D341Med (cell line): Measurements from ENCODE around the gene MT4.

Experiments
- DNase-seq: peaks from one replicate; pipeline ENCODE4 v3.0.0; 2012; ENCODE audit warnings: low spot score

MT4 gene

DNA sequence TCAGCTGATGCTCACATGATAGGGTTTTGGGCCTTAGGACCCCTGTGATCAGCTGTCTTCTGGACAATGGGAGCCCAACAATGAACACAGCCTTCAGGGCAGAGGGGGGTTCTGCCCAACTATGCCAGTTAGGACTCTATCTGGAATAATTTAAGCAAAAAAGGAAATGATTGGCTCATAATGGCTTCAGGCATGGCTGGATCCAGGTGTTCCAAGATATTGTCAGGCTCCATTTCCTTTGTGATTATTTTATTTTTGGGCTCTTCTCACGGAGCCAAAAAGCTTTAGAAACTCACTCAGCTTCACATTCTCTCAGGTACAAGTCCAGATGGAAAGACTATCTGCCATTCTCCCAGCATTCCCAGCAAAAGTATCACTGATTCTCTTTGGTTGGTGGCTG lies 40.6 kb downstream of the MT4 start:
- no peak for DNase-seq

DNA sequence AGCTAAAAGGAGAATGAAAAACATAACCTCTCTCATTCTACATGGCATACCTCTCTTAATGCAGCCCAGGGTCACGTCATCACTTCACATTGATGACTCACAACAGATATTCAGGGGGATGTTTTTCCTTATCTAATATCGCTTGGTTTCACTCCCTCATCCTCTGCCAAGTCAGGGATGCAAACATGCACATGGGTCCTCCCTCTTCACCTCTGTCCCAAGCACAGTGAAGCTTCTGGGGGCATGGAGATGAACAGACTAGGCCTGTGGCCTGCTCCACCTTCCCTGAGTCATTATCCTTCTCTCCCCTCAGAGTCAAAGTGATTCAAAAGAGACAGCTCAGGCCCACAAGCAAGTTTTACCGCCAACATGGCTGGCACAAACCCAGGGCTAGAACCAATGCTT lies 41.2 kb downstream of the MT4 start:
- no peak for DNase-seq

DNA sequence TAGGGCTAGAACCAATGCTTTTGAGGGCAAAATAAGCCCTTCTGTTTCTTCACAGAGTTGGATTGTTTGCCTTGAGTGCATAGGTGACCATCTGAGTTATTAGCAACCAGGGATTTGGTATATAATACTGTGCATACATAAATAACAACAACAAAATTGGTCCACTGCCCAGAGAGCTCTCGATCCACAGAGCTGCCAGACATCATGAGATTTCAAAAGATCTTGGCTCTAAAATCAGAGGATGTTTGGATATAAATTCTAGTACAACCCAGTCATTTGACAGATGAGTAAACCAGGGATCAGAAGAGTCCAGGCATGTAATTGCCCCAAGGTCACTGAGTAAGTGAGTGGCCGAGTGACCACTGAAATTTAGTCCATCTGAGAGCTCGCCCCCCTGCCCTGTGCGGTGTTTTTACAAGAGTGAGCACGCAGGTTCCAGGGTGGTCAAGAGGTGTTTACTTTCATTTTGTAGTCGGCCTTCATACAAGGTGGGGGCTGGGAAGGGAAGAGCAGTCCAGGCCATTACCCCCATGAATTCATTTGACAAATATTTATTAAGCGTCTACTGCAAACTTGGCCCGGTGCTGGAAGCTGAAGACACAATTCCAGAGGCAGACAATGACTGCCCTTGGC lies 41.7 kb downstream of the MT4 start:
- no peak for DNase-seq

DNA sequence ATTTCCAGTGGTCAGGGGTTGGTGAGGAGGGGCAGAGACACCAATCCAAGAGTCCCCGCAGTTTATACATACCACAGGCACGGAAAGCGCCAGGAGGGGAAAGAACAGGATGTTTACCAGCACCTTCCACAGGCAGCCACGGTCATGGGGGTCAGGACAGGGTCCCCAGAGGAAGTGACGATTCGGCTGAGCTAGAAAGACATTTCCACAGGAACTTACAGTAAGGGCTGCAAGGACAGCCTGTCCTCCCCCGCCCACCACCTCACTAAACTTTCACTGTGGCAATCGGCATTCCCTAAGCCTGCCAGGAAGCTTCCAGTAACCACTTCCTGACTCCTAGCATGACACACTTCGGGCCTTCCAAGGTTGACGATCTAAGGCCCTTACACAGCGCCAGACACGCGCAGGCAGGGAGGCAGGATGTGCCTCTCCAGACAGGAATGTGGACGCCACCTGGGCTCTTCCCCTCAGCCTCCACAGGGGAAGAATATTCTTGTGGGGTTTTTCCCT lies 42.3 kb downstream of the MT4 start:
- no peak for DNase-seq

DNA sequence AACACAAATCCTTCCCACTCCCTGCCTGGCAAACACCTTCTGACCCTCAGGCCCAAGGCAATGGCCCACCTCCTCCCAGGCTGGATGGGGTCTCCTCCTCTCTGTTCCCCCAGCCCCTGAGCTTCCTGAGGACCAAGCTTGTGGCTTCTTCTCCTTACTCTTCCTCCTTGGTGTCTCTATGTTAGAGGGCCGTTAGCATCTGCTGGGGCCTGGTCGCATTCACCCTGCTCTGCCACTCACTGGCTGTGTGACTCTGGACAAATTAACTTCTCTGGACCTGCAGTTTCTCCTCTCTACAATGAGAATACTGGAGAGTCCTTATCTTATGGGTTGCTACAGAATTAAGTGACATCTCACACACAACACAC lies 42.8 kb downstream of the MT4 start:
- no peak for DNase-seq

DNA sequence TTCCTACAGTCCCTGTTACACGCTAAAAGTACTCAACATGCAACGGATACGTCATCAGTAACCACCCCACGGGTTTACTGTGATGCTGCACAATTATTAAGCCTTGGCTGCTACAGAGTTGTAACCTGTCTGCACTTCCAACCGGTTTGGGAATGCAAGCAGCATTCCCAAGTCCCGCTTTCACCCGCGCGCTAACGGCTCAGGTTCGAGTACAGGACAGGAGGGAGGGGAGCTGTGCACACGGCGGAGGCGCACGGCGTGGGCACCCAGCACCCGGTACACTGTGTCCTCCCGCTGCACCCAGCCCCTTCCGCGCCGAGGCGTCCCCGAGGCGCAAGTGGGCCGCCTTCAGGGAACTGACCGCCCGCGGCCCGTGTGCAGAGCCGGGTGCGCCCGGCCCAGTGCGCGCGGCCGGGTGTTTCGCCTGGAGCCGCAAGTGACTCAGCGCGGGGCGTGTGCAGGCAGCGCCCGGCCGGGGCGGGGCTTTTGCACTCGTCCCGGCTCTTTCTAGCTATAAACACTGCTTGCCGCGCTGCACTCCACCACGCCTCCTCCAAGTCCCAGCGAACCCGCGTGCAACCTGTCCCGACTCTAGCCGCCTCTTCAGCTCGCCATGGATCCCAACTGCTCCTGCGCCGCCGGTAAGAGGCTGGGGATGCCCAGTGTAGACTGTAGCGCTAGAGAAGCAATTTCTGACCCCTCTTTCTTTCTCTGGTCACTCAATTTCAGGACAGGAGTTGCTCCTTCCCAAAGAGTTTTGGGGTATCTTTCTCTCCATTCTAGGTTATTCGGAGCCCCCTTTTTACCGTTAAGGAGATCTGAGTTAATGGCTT lies 43.4 kb downstream of the MT4 start, which contains the start of gene MT2A:
Gene MT2A, plus strand, starts transcription at position 542 of the 833 bp plus-strand sequence. Its CDS starts 72 bp downstream, at position 614.
- DNase-seq = peak; percentile 93

DNA sequence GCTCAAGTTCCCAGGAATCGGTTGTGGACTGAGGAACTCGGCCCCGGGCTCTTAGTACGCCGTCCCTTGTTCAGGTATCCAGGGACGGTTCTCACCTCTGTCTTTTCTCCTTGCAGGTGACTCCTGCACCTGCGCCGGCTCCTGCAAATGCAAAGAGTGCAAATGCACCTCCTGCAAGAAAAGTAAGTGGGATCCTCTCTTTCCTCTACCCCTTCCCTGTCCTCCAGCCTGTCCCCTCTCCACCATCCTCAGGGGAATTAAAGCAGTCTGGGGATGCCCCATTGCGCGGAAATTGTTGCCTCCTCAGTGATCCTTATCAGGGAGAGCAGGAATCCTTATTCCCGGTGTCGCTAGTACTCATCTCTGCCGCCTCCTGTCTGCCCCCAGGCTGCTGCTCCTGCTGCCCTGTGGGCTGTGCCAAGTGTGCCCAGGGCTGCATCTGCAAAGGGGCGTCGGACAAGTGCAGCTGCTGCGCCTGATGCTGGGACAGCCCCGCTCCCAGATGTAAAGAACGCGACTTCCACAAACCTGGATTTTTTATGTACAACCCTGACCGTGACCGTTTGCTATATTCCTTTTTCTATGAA lies 44.1 kb downstream of the MT4 start:
- no peak for DNase-seq

DNA sequence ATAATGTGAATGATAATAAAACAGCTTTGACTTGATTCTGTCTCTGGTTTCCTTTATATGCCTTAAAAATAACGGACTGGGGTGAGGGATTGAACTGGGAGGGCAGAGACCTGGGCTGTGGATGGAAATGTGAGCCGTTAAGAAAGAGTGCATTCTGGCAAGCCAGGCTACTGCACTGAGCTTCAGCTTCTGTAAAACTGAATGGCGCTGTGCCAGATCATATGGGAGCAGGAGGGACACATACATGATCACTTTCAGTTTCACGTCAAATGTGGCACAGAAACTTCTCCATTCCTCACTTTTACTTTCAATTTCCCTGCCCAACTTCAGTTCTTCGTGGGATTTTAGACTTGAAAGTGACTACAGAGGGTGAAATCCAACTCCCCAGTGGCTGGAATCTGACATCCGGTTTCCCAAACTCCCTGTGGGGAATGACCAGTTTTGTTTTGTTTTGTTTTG lies 44.6 kb downstream of the MT4 start:
- DNase-seq = no peak

DNA sequence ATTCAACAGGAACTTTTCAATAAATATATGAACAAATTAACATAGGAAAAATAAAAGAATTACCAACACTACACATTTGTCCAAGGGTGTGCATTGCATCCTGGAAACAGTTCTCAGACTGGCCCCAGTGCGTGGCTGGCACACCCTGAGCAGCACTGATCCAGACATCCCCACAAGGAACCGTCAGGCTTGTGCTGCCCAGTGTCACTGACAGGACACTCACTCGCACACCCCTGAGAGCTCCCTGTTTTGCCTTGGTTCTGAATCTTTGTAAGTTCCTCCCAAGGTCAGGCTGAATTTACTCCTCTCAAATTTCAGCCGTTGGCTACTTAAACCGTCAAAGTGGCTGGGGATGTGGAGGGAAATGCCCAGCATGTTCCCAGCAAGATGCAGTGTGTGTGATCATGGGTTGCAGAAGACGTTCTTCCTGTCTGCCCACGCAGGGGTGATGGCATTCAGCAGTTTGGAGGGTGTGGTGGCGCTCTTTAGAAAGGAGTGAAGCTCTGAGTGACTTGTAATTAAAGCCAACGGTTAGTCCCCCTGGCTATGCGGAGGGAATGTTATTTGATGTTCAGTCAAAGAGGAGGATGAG lies 45.2 kb downstream of the MT4 start:
- no peak for DNase-seq

DNA sequence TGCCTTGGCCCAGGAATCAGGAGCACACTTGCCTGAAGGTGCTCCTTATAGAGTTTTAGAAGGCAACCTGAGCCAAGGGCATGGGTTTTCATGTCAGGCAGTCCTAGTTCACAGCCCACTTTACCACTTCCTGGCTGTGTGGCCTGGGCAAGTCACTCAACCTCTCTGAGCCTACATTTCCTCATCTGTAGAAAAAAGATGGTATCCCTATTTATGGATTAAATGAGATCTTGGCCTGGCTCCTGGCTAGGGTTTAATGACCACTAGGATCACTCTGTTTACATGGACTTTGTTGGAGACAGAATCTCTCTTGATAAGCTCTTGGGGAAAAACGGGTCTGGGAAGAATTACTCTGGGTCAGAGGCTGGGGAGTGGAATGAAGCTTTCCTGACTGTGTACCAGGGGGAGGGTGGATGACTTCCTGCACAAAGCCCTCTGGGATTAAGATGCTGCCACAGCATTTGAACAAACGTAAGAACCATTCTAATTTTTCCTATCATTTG lies 45.8 kb downstream of the MT4 start:
- DNase-seq = no peak

DNA sequence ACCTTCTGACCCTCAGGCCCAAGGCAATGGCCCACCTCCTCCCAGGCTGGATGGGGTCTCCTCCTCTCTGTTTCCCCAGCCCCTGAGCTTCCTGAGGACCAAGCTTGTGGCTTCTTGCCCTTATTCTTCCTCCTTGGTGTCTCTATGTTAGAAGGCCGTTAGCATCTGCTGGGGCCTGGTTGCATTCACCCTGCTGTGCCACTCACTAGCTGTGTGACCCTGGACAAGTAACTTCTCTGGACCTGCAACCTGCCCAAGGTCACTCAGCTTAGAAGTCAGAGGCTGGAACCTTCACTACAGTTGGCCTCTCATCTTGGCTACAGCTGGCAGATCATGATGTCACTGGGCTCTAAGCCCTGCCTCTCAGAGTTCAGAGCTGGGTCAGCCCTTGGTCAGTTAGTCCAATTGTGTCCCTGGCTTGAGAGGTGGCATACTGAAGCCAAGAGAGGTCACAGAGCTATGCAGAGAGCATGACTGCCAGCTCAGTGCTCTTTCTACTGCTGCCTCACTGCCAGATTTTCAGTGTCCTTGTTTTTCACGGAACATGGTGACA lies 46.5 kb downstream of the MT4 start:
- no peak for DNase-seq

DNA sequence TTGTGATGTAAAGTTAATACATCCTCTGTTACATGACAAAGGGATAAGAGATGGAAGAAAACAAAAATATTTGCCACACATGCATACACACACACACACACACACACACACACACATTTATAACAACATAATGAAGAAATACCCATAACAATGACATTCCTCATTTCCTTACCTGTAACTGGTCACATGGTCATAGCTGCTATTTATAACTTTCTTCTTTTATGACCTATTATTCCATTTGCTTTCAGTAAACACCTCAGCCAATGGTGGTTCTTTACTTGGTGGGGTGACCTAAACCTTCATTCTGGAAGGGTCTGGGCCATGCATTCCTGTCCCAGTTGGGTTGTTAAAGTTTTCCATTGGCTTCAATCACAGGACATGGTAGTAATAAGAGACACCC lies 48.8 kb downstream of the MT4 start:
- no peak for DNase-seq

DNA sequence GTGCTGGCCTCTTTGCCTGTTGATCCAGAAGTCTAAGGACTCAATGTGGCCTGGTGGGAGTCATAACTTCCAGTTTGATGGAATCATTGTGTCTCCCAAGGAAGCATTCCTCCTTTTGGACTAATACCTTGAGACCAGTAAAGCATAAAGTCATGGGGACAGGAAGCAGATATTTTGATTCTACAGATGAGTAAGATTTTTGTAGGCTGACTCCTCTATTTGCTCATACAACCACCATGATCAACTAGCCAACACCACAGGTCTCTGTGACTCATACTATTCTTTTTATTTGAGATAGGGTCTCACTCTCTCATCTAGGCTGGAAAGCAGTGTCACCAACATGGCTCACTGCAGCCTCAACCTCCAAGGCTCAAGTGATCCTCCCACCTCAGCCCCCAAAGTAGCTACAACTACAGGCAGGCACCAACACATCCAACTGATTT lies 49.7 kb downstream of the MT4 start:
- DNase-seq = no peak

DNA sequence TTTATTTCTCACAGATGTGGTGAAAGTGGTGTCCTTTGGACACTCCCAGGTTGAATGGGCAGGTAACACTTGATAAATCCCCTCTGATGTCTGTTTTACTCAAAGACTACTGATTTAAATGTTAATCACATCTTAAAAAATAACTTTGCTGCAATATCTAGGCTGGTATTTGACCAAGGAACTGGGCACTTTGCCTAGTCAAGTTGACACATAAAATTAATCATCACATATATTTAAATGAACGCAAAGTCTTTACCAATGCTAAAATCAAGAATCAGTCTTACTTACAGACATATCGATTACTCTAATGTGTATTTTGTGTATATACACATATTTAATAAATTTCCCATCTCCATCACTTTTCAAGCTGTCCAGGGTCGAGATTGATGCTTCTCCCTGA lies 50.5 kb downstream of the MT4 start:
- no peak for DNase-seq

DNA sequence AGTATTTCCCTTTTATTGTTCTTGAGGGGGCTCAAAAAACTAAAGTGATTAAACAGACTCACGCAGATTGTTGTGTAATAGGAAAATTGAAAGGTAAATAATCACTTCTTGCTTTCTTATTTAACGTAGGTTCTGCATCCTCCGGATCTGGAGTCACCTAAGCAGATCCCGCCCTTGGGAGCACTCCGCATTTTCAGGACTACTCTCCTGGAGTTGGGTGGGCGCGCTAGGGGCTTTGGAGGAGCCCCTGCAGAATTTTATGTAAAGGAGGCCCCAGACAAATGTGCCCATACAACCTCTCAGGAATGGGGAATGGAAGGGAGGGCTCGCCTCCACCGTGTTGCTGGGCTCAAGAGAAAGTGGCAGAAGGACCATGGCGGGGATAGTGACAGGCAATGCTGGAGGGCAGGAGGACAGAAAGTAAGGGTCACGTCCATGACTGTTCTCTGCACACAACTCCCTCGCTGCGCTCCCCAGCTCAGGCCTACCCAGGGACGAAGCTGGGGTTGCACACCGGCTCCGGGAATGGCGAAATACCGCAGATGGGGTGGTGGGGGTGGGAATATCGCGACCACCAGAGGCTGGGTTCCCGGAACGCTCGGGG lies 51.8 kb downstream of the MT4 start:
- no peak for DNase-seq

DNA sequence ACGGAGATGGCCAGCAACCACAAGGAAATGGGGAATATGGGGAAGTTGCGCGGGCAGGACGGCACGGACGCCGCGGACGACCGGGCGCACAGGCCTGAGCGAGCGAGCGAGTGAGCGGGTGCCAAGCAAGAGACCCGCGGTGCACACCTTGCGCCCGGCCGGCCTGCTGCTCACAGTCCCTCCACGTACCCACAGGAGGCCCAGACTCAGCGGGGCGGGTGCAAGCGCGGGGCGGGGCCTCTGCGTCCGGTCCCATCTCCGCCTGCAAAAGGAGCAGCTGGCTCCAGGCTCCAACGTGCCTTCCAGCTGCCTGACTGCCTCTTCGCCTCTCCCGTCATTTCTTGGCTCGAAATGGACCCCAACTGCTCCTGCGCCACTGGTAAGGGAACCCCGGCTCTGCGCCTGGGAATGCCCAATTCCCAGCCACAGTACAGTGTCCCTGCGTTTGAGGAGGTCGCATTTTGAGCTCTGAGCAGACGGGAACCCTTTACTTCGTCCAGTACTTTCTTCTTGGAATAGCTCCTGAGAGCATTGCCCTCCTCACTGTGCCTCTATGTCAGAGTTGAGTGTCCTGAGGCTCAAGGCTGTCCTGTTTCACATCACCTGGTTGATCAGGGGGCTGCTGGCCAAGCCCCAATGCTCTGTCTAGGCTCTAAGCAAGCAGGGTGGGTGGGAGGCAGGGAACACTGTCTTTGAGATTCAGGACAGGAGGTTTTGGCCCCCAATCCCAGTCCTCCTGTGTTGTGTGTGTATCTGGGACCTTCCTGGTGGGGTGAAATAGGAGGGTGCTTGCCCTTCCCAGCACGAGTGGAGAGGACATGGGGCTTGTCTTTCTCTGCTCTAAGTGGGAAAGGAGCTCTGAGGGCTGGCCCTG lies 52.6 kb downstream of the MT4 start:
- DNase-seq = no peak

DNA sequence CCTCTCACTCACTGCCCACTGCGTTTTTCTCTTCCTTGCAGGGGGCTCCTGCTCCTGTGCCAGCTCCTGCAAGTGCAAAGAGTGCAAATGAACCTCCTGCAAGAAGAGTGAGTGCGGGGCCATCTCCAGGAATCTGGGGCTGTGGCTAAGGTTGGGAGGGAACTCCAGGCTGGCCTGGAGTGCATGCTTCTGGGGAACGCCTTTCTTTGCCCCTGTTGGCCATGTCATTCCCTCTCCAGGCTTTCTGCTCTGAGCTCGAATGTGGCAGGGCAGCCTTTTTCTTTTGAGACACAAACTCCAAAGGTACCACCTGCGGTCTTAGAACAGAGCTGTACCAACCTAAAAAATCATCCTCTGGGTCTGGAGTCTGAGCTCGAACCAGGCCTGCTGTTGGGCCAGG lies 53.3 kb downstream of the MT4 start:
- DNase-seq = no peak
